PC-9 (cell line): ENCODE results near the gene ZNF148. TPM values are rescaled to one million over a fixed set of nuclear protein-coding genes. Genes with fewer than 3 reads are reported as not detected.

Source experiments
- BruUV-seq: library from RNA; stranded (reverse); fragments of 400-500 nt; replicated peaks from 2 replicates; lab custom pipeline; 2021; lab: Mats Ljungman, UMichigan
- CTCF ChIA-PET: fragments of 300-600 bp; sonication (Branson Sonifier 250); formaldehyde crosslinking; loops from one replicate; lab custom pipeline; 2022; ENCODE audit warnings: antibody characterized with exemption; lab: Charles Lee
- POLR2A ChIA-PET: fragments of 300-600 bp; sonication (Branson Sonifier 250); formaldehyde crosslinking; loops from one replicate; lab custom pipeline; 2022; ENCODE audit warnings: antibody characterized with exemption; ENCODE audit not compliant: unreplicated experiment; lab: Charles Lee
- DNase-seq, 2 experiments: peaks; one replicate each; pipeline versions ENCODE4 v3.0.0 to v3.0.0-alpha.2; 2015 to 2022; ENCODE audit warnings: mixed read lengths in 1 of 2
- H2AFZ ChIP-seq: fragments of 200-600 bp; sonication (generic); 2 replicates; pipeline ENCODE4 v1.8.1; 2017; ENCODE audit warnings: antibody characterized with exemption
- H3F3A ChIP-seq: fragments of 200-600 bp; sonication (generic); 2 replicates; pipeline ENCODE4 v1.8.1; 2017; ENCODE audit warnings: antibody characterized with exemption, mild to moderate bottlenecking, low read depth; ENCODE audit not compliant: insufficient read depth
- H3K27ac ChIP-seq: fragments of 200-600 bp; sonication (generic); 2 replicates; pipeline ENCODE4 v1.6.1; 2016; ENCODE audit warnings: mixed run types
- H3K27me3 ChIP-seq: fragments of 200-600 bp; sonication (generic); 2 replicates; pipeline ENCODE4 v1.6.1; 2016; ENCODE audit warnings: low read depth, mixed run types; ENCODE audit not compliant: insufficient read depth
- H3K36me3 ChIP-seq: fragments of 200-600 bp; sonication (generic); 2 replicates; pipeline ENCODE4 v1.6.1; 2016; ENCODE audit warnings: low read depth, mixed run types
- H3K4me1 ChIP-seq: fragments of 200-600 bp; sonication (generic); replicated peaks from 2 replicates; pipeline ENCODE4 v1.6.1; 2016; ENCODE audit warnings: mixed run types; ENCODE audit not compliant: insufficient read depth
- H3K4me2 ChIP-seq: fragments of 200-600 bp; sonication (generic); 2 replicates; pipeline ENCODE4 v1.6.1; 2017; ENCODE audit warnings: mixed run types
- H3K4me3 ChIP-seq: fragments of 200-600 bp; sonication (generic); 2 replicates; pipeline ENCODE4 v1.6.1; 2016; ENCODE audit warnings: mixed run types
- H3K79me2 ChIP-seq: fragments of 200-600 bp; sonication (generic); 2 replicates; pipeline ENCODE4 v1.6.1; 2017; ENCODE audit warnings: low read depth, mixed run types
- H3K9me2 ChIP-seq: fragments of 200-600 bp; sonication (generic); 2 replicates; pipeline ENCODE4 v1.8.1; 2017; ENCODE audit warnings: mild to moderate bottlenecking; ENCODE audit not compliant: insufficient read depth
- H3K9me3 ChIP-seq: fragments of 200-600 bp; sonication (generic); 2 replicates; pipeline ENCODE4 v1.8.1; 2016; ENCODE audit warnings: low read depth; ENCODE audit not compliant: insufficient read depth
- H4K20me1 ChIP-seq: fragments of 200-600 bp; sonication (generic); 2 replicates; pipeline ENCODE4 v1.8.1; 2017; ENCODE audit not compliant: insufficient read depth
- CTCF ChIP-seq: fragments of 200-600 bp; sonication (generic); conservative IDR thresholded peaks from 2 replicates; pipeline ENCODE4 v1.6.1; 2017; ENCODE audit warnings: mixed run types, antibody characterized with exemption, mild to moderate bottlenecking, moderate library complexity
- EZH2 ChIP-seq: fragments of 200-600 bp; sonication (generic); IDR thresholded peaks from 2 replicates; pipeline ENCODE4 v1.8.0; 2017; ENCODE audit warnings: antibody characterized with exemption, low read depth
- intact Hi-C: fragments of 100-400 bp; cut with micrococcal nuclease; formaldehyde crosslinking; loops from one replicate; pipeline ENCODE4 v1.10.0; 2022; ENCODE audit not compliant: unreplicated experiment
- total RNA-seq: library from RNA; stranded (reverse); gene quantifications from 2 replicates; pipeline ENCODE4 v1.2.3, GENCODE V29; 2021

Gene ZNF148
- total RNA-seq, 1 experiment from 2014 or later: 62.6 TPM

DNA sequence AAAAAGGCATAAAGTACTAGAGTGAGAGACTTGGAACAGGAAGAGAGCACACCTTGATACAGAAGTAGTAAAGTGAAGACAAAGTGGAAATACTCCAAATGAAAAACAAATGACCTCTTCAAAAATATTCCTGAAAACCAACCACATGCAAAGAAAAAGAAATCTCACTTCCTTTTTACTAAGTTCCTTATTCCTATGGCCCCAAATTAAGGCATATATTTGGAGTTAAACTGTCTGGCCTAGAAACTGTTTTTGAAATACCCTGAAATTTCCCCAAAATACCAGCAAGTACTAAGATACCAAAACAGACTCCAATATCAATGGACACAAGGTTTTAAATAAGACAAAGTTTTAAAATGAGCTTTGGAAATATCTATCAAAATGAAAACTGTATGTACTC, 58.2 kb downstream of the ZNF148 start:
- DNase-seq: no peak
- TF ChIP-seq CTCF: no peak
- no peak for TF ChIP-seq EZH2

GRCh38 chr3:125316246-125316645, 58.9 kb downstream of the ZNF148 start:
- Histone ChIP-seq H3K4me1 (no peaks in the 10 kb centered on the region), H3K9me2 (no peaks in the 10 kb centered on the region), H3K36me3 (peaks cover 37% of the 10 kb centered on the region), H4K20me1 (peaks cover 3% of the 10 kb centered on the region; the same call in 1 of the 2 replicates), H3K27ac (no peak overlapping the region), H3K4me3 (no peak overlapping the region), H3K4me2 (no peak overlapping the region), H3K27me3 (no peaks in the 10 kb centered on the region), H3K9me3 (peaks cover 8% of the 10 kb centered on the region; the same call in 1 of the 2 replicates), H2AFZ (no peak overlapping the region), H3F3A (peaks cover 6% of the 10 kb centered on the region; the same call in 1 of the 2 replicates), H3K79me2 (no peaks in the 10 kb centered on the region)
- ChIA-PET CTCF (no interaction called here), POLR2A (no interaction called here)
- intact Hi-C loops: no loop called here
- TF ChIP-seq CTCF (no peak), EZH2 (no peak)
- no peak for DNase-seq
- no TSS peak for BruUV-seq

More for the DNA sequence above, 58.2 kb downstream of the ZNF148 start:
- Histone ChIP-seq H3F3A (peaks cover 6% of the 10 kb centered on the region; the same call in 1 of the 2 replicates), H3K4me2 (no peak overlapping the region), H3K9me2 (no peaks in the 10 kb centered on the region), H3K79me2 (no peaks in the 10 kb centered on the region), H2AFZ (no peak overlapping the region), H4K20me1 (peaks cover 3% of the 10 kb centered on the region; the same call in 1 of the 2 replicates), H3K4me3 (no peak overlapping the region), H3K27ac (no peak overlapping the region), H3K36me3 (peaks cover 34% of the 10 kb centered on the region), H3K4me1 (no peaks in the 10 kb centered on the region), H3K9me3 (peaks cover 8% of the 10 kb centered on the region; the same call in 1 of the 2 replicates), H3K27me3 (no peaks in the 10 kb centered on the region)
- ChIA-PET POLR2A (no interaction called here), CTCF (no interaction called here)
- intact Hi-C loops: no loop called here
- no TSS peak for BruUV-seq

DNA sequence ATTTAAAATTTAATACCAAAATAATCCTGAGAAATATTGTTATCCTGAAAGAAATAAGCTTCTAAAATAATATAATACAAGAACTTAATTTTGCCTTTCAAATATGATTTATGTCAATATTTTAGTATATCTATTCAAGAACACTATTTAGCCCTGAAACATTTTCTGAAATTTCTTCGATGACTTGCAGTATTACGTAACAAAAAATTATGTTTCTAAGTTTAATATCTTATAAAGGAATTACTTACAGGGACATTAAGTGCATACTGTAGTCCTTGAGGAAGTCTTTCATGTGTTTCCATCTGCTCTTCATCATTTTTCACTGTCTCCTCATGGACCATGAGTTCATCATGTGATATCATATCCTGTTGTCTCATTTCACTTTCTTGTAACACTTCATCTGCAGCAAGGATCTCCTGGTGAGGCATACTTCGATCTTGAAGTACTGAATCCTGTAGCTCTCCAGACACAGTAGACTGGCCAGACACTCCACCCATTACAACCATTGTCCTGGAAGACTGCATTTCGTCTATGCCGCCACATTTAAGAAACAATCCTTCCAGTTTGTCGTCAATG, 62.0 kb downstream of the ZNF148 start:
- Histone ChIP-seq H3K4me3 (no peak overlapping the region), H3K27ac (no peak overlapping the region), H3K4me2 (no peak overlapping the region), H3K4me1 (no peaks in the 10 kb centered on the region), H2AFZ (no peak overlapping the region), H3K79me2 (peaks cover 16% of the 10 kb centered on the region; the same call in 1 of the 2 replicates), H3K9me2 (no peaks in the 10 kb centered on the region), H3K36me3 (peaks cover 30% of the 10 kb centered on the region), H4K20me1 (peaks cover 3% of the 10 kb centered on the region; the same call in 1 of the 2 replicates), H3F3A (peaks cover 6% of the 10 kb centered on the region; the same call in 1 of the 2 replicates), H3K9me3 (peaks cover 7% of the 10 kb centered on the region; the same call in 1 of the 2 replicates), H3K27me3 (no peaks in the 10 kb centered on the region)
- ChIA-PET CTCF (no interaction called here), POLR2A (no interaction called here)
- DNase-seq: no peak
- TF ChIP-seq EZH2 (no peak), CTCF (no peak)
- BruUV-seq: no TSS peak
- intact Hi-C loops: no loop called here
